HG03558 (cell line): ENCODE data around the gene POU3F2.
A peak's percentile ranks its signal among the peaks of the same experiment; 100 is the strongest.

ENCODE experiments used
- ATAC-seq: cut with Tn5 transposase; IDR thresholded peaks from one replicate; pipeline ENCODE4 v1.9.1; 2021; ENCODE audit warnings: moderate number of reproducible peaks; ENCODE audit not compliant: unreplicated experiment; ENCODE audit errors: extremely low read depth

Gene POU3F2

GRCh38 chr6:98834060-98835031 is at the start of gene POU3F2:
Gene POU3F2 (plus strand): TSS chr6:98834574. CDS start chr6:98834874, 300 bp downstream.
- peak; percentile 44 for ATAC-seq

DNA sequence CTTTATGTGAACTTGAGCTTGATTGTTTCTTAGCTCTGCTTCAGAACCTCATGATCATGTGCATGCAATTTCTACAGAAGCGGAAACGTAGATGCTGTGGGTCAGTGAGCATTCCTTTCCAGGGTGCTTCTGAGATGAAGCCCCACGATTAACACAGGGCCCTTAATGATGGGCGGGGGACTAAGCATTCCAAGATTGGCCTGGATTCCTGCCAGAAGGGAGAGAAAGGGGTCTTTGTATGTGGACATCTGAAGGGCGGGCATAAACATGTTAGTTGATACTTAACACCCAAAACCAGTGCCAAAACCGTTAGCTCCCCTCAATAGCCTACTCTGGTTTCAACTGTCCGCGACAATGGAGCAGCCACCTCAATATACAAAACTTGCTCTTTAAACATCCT is 46.9 kb upstream of the POU3F2 start:
- no peak for ATAC-seq

DNA sequence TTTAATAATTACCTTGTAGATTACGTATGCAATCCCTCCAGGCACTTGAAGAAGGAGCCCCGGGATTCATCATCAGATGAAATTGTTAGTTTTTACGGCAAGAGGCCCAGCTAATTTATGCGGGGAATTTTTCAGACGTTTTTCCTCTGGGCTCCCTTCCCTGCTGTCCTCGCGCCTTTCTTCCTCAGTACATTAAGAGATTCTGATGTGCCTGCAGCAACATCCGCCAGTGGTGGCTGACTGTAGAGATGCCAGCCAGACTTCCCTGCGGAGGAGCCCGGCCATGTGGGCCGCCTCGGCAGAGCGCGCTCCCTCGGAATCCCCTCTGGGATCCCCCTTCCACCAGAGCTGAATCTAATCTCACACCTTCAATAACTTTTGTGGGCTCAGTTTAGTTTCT is 46.4 kb upstream of the POU3F2 start:
- no peak for ATAC-seq

DNA sequence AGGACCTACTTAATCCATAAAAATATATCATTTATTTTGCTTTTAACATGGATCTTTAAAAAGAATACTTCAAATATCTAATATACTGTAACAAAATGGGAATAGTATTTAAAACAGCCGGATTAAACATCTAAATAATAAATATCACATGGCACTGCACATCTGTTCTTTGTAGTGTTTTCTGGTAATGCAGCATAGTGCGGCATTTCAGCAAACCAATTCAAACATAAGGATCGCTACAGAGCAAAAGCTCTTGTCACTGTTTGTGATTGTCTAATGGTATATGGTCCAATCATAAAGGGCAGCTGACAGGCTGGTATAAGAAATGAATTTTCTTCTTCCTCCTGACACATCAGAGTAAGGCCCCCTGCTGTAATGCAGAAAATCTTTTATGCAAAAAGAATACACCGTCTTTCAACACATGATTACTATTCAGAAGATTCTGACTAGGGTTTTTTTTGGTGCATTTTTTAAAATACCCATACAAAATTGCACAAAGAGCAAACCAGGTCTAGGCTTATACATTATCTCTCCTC is 40.0 kb upstream of the POU3F2 start:
- ATAC-seq: no peak

DNA sequence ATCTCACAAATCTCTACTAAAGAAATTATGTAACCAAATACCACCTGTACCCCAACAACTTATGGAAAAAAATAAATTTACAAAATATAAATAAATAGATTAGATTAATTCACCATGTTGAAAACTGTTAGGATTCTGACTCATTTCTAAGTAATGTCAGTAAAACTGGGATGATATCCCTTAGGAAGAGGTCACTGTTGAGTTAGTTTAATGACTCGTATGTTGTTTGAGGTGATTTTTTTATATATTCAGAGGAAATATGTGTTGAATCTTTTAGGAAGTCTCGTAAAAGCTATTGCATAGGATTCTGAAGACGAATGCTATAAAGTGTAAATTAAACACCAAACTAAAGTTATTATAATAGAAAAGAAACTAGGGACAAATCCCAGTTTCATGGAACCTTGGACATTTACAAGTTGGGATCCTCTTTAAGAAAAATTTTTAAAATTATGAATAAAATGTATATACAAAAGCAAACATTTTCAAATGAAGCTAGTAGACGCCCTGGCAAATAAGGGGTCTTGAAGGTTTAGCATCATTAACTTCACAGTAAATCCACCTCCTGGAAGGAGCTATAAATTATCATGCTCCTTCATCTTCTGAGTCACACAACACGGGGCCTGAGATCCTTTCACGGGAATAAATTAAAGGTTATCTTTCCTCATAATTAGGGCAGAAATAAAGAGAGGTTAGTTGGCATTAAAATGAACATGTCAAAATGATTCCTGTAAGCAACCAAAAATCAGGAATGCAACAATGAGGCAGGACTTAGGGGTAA is 37.0 kb upstream of the POU3F2 start:
- no peak for ATAC-seq

GRCh38 chr6:98800866-98801265 is 33.5 kb upstream of the POU3F2 start:
- ATAC-seq: no peak

- ATAC-seq: no peak
Measured at GRCh38 chr6:98808541-98809210, 25.7 kb upstream of the POU3F2 start.

- ATAC-seq: no peak
Measured at GRCh38 chr6:98812220-98812619, 22.2 kb upstream of the POU3F2 start.

GRCh38 chr6:98816799-98817198 is 17.6 kb upstream of the POU3F2 start:
- no peak for ATAC-seq

DNA sequence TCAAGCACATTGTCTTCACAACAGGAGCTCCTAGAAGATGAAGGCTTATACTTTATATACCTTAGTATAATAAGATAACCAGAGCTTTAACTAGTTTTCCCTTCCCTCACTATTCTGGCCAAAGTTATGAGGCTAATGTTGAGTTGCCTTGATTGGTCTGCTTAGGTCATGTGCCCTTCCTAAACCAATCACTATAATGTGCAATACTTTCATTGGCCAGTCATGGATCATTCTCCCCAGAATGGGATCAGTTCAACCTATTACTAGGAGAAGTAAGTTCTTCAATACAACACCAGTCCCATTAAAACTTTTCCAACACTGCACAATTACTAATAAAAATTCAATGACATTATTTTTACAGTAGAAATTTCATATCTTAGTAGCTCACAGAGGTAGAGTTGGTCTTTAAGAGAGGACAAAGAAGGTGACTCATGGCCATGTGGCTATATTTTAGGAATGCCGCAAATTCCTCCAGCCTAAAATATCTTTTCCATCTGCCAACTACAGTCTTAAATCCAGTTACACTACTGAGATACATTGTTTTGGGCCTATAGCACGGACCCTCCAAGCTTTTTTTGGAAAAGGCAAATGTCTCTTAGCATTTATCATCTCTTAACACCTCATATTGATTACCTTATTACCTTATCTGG is 12.5 kb upstream of the POU3F2 start:
- no peak for ATAC-seq

GRCh38 chr6:98823428-98824161 is 10.8 kb upstream of the POU3F2 start:
- no peak for ATAC-seq

- ATAC-seq: no peak
Measured at GRCh38 chr6:98824162-98824901, 10.0 kb upstream of the POU3F2 start.

- no peak for ATAC-seq
Measured at GRCh38 chr6:98824902-98825599, 9.3 kb upstream of the POU3F2 start.

DNA sequence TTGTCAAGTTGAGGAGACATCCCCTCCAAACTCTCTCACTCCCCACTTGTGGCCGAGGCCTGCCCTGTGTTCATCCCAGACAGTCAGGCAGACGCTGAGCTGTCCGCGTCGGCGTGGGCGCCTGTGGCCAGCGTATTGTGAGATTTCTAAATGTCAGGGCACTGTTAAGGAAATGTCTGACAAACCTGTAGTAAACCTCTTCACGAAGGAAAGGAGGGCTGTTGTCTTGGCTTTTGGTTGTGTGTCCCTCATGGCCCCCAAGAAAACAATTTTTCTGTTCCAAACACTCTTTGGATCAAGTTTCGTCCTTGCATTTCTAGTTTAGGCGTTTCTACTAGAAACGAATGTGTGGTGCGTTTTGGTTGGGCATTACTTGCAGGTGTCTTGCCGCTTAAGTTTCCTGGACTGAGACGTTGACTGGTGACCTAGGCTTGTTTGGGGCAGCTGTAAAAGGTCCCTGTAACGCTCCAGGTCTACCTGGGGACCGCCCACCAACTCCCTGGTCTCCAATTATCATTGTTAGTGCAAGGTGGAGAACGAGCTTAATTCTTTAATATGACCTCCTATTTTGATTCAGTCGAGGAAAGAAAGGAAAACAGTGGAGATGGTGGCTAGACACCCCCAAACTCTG is 8.7 kb upstream of the POU3F2 start:
- ATAC-seq: no peak

- ATAC-seq: no peak
Measured at GRCh38 chr6:98827295-98828159, 6.8 kb upstream of the POU3F2 start.

GRCh38 chr6:98828211-98828788 is 6.1 kb upstream of the POU3F2 start:
- no peak for ATAC-seq
